OCI-LY7 (cell line): Measurements from ENCODE around the gene KHDRBS2. TPM values are rescaled to one million over a fixed set of nuclear protein-coding genes. Genes with fewer than 3 reads are reported as not detected.

Source experiments
- BruUV-seq: library from RNA; stranded (reverse); fragments of 400-500 nt; replicated peaks from 2 replicates; lab custom pipeline; 2021; lab: Mats Ljungman, UMichigan
- CTCF ChIA-PET: fragments of 300-600 bp; sonication (Branson Sonifier 250); formaldehyde crosslinking; loops from one replicate; lab custom pipeline; 2022; ENCODE audit warnings: antibody characterized with exemption; ENCODE audit not compliant: unreplicated experiment; lab: Charles Lee
- POLR2A ChIA-PET: fragments of 300-600 bp; sonication (Branson Sonifier 250); formaldehyde crosslinking; loops from one replicate; lab custom pipeline; 2022; ENCODE audit warnings: antibody characterized with exemption; lab: Charles Lee
- DNase-seq: peaks from one replicate; pipeline ENCODE4 v3.0.0-alpha.2; 2015; ENCODE audit warnings: low spot score
- H2AFZ ChIP-seq: fragments of 200-600 bp; sonication (generic), shearing (Covaris generic); 2 replicates; pipeline ENCODE4 v1.6.1; 2014; ENCODE audit warnings: mild to moderate bottlenecking, antibody characterized with exemption, low read length, moderate library complexity
- H3K27ac ChIP-seq: fragments of 200-600 bp; sonication (generic); 2 replicates; pipeline ENCODE4 v1.5.1; 2014; ENCODE audit warnings: mixed run types, low read depth, mild to moderate bottlenecking, moderate library complexity, low read length, inconsistent platforms; ENCODE audit not compliant: poor library complexity, severe bottlenecking
- H3K36me3 ChIP-seq: fragments of 200-600 bp; sonication (generic); 2 replicates; pipeline ENCODE4 v1.6.1; 2014; ENCODE audit warnings: mild to moderate bottlenecking, antibody characterized with exemption, low read length, moderate library complexity, mixed read lengths; ENCODE audit not compliant: insufficient read depth
- H3K4me1 ChIP-seq: fragments of 200-600 bp; sonication (generic); 2 replicates; pipeline ENCODE4 v1.5.1; 2014; ENCODE audit warnings: mild to moderate bottlenecking, low read length; ENCODE audit not compliant: insufficient read depth, poor library complexity, severe bottlenecking
- H3K4me2 ChIP-seq: fragments of 200-600 bp; sonication (generic); 2 replicates; pipeline ENCODE4 v1.6.1; 2014; ENCODE audit warnings: mild to moderate bottlenecking, low read length
- H3K4me3 ChIP-seq: fragments of 200-600 bp; sonication (generic); 2 replicates; pipeline ENCODE4 v1.5.1; 2014; ENCODE audit warnings: mild to moderate bottlenecking, low read depth, low read length; ENCODE audit not compliant: poor library complexity, severe bottlenecking
- H3K79me2 ChIP-seq: fragments of 200-600 bp; sonication (generic); 2 replicates; pipeline ENCODE4 v1.6.1; 2016; ENCODE audit warnings: low read depth, mild to moderate bottlenecking, low read length, moderate library complexity, mixed read lengths; ENCODE audit not compliant: insufficient read depth
- H3K9me2 ChIP-seq: fragments of 200-600 bp; sonication (generic); 2 replicates; pipeline ENCODE4 v1.6.1; 2016; ENCODE audit warnings: mild to moderate bottlenecking, low read length, mixed read lengths; ENCODE audit not compliant: insufficient read depth
- H3K9me3 ChIP-seq: fragments of 200-600 bp; sonication (generic); 2 replicates; pipeline ENCODE4 v1.6.1; 2014; ENCODE audit warnings: mild to moderate bottlenecking, mixed run types, low read length, mixed read lengths
- H4K20me1 ChIP-seq: fragments of 200-600 bp; sonication (generic); 2 replicates; pipeline ENCODE4 v1.6.1; 2014; ENCODE audit warnings: mild to moderate bottlenecking, antibody characterized with exemption, low read length, moderate library complexity, mixed read lengths; ENCODE audit not compliant: insufficient read depth
- EZH2phosphoT487 ChIP-seq: fragments of 200-600 bp; sonication (generic); IDR thresholded peaks from 2 replicates; pipeline ENCODE4 v1.6.1; 2018; ENCODE audit warnings: low read depth, borderline replicate concordance, mild to moderate bottlenecking, mixed run types, antibody characterized with exemption, low read length, moderate library complexity, mixed read lengths
- intact Hi-C: fragments of 100-400 bp; cut with micrococcal nuclease; formaldehyde crosslinking; loops from one replicate; pipeline ENCODE4 v1.10.0; 2022; ENCODE audit not compliant: unreplicated experiment
- total RNA-seq, 2 experiments: library from RNA; depleted of rRNA in 1 of 2; stranded (reverse); fragments of >200 nt in 1 of 2; shearing (Covaris generic) in 1 of 2; gene quantifications; 2 replicates each; pipeline ENCODE4 v1.2.3, GENCODE V29; 2014 to 2022
- TF ChIP-seq, protein P1 (sequence below): fragments of 200-600 bp; sonication (generic); conservative IDR thresholded peaks from 2 replicates; pipeline ENCODE4 v1.5.1; 2014; ENCODE audit warnings: mild to moderate bottlenecking, antibody characterized with exemption, low read length, moderate library complexity, mixed read lengths

Gene KHDRBS2
- total RNA-seq, 2 experiments from 2014 or later: 1.7 to 7.6 TPM

DNA sequence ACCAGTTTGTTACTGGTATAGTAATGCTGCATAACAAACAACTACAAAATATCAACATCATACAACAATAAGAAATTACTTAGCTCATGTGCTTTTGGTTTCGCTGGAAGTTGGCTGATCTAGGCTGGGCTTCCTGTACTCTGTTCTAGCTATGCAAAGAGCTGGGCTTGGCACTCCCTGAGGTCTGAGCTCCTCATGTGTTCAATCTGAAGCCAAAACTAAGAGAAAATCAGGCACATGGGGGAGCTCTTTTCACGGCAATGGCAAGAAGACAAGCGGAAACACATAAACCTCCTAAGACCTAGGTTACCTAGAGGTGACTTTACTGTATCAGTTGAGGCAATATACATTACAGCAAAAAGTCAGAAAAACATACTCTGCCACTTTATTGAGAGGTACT is 574.2 kb downstream of the KHDRBS2 start:
- intact Hi-C loops: no loop called here
- TF ChIP-seq EZH2phosphoT487: no peak
- TF ChIP-seq, protein P1, sequence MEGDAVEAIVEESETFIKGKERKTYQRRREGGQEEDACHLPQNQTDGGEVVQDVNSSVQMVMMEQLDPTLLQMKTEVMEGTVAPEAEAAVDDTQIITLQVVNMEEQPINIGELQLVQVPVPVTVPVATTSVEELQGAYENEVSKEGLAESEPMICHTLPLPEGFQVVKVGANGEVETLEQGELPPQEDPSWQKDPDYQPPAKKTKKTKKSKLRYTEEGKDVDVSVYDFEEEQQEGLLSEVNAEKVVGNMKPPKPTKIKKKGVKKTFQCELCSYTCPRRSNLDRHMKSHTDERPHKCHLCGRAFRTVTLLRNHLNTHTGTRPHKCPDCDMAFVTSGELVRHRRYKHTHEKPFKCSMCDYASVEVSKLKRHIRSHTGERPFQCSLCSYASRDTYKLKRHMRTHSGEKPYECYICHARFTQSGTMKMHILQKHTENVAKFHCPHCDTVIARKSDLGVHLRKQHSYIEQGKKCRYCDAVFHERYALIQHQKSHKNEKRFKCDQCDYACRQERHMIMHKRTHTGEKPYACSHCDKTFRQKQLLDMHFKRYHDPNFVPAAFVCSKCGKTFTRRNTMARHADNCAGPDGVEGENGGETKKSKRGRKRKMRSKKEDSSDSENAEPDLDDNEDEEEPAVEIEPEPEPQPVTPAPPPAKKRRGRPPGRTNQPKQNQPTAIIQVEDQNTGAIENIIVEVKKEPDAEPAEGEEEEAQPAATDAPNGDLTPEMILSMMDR: no peak
- Histone ChIP-seq H3K9me2 (no peaks in the 10 kb centered on the region), H4K20me1 (no peaks in the 10 kb centered on the region), H2AFZ (no peak overlapping the region), H3K4me1 (no peaks in the 10 kb centered on the region), H3K4me3 (no peak overlapping the region), H3K79me2 (no peaks in the 10 kb centered on the region), H3K36me3 (no peaks in the 10 kb centered on the region), H3K9me3 (no peaks in the 10 kb centered on the region), H3K4me2 (no peak overlapping the region), H3K27ac (no peak overlapping the region)
- POLR2A ChIA-PET: interaction anchor here (0.6 kb wide), 2 partner anchors 649 to 1385 kb away, joined by 3 read pairs; no protein-coding TSS in a partner anchor
- CTCF ChIA-PET: no interaction called here
- BruUV-seq: no TSS peak
- DNase-seq: no peak

GRCh38 chr6:61688165-61688564 is 597.9 kb downstream of the KHDRBS2 start:
- Histone ChIP-seq H3K4me1 (no peaks in the 10 kb centered on the region), H3K9me2 (no peaks in the 10 kb centered on the region), H3K36me3 (no peaks in the 10 kb centered on the region), H3K9me3 (no peaks in the 10 kb centered on the region), H2AFZ (no peak overlapping the region), H3K4me3 (no peak overlapping the region), H3K79me2 (no peaks in the 10 kb centered on the region), H3K4me2 (no peak overlapping the region), H3K27ac (no peak overlapping the region), H4K20me1 (no peaks in the 10 kb centered on the region)
- intact Hi-C loops: no loop called here
- TF ChIP-seq, protein P1: no peak
- TF ChIP-seq EZH2phosphoT487: no peak
- no peak for DNase-seq
- POLR2A ChIA-PET: no interaction called here
- CTCF ChIA-PET: no interaction called here
- BruUV-seq: no TSS peak

- no peaks in the 10 kb centered on the region for H4K20me1 ChIP-seq
- ChIA-PET POLR2A (no interaction called here), CTCF (no interaction called here)
- no peaks in the 10 kb centered on the region for H3K4me1 ChIP-seq
- no peaks in the 10 kb centered on the region for H3K79me2 ChIP-seq
- no peak for DNase-seq
- TF ChIP-seq, protein P1: no peak
- TF ChIP-seq EZH2phosphoT487: no peak
- no peak overlapping the region for H3K4me2 ChIP-seq
- H3K9me3 ChIP-seq: no peaks in the 10 kb centered on the region
- no TSS peak for BruUV-seq
- no peaks in the 10 kb centered on the region for H3K9me2 ChIP-seq
- H2AFZ ChIP-seq: no peak overlapping the region
- no peaks in the 10 kb centered on the region for H3K36me3 ChIP-seq
- no peak overlapping the region for H3K4me3 ChIP-seq
- no peak overlapping the region for H3K27ac ChIP-seq
- intact Hi-C loops: no loop called here
Measured at GRCh38 chr6:61682562-61682961, 603.5 kb downstream of the KHDRBS2 start.
